Gastrocnemius medialis (tissue), 4 donors: Measurements from ENCODE around the gene GIPC3.

ENCODE experiments used
- CTCF ChIP-seq, 5 experiments: fragments of 450-650 bp in 3 of 5; fragments of 200-600 bp in 2 of 5; sonication (generic) in 2 of 5; IDR thresholded peaks in 4 of 5; conservative IDR thresholded peaks in 1 of 5; 1 replicate in 4 of 5; 2 replicates in 1 of 5; pipeline ENCODE4 v1.5.1; 2016 to 2019; ENCODE audit warnings: antibody characterized with exemption in 5 of 5, mild to moderate bottlenecking in 3 of 5, moderate library complexity in 3 of 5
- POLR2A ChIP-seq, 2 donors: fragments of 450-650 bp; IDR thresholded peaks; one replicate each; pipeline ENCODE4 v1.6.1; 2017; ENCODE audit warnings: antibody characterized with exemption in 2 of 2, mild to moderate bottlenecking in 2 of 2, moderate library complexity in 2 of 2

GRCh38 chr19:3634496-3635045 lies 49.3 kb downstream of the GIPC3 start:
- TF ChIP-seq CTCF (IDR thresholded peaks at IDR 0.05 in 4 of 5, conservative IDR thresholded peaks at IDR 0.05 in 1 of 5) (no peak), POLR2A (IDR thresholded peaks at IDR 0.05) (no peak)
